Breast epithelium (tissue), 4 donors: ENCODE data around the gene ITM2C. TPM values are rescaled to one million over a fixed set of nuclear protein-coding genes. Genes with fewer than 3 reads are reported as not detected.

Source experiments
- DNase-seq, 2 donors: peaks; one replicate each; pipeline ENCODE4 v3.0.0-alpha.2; 2019; ENCODE audit warnings: low spot score in 2 of 2
- H3K27ac ChIP-seq, 2 donors: fragments of 200-600 bp; sonication (generic) in 1 of 2; one replicate each; pipeline ENCODE4 v1.5.1; 2016 to 2019; ENCODE audit warnings: mild to moderate bottlenecking in 1 of 2
- H3K27me3 ChIP-seq, 2 donors: fragments of 200-600 bp; sonication (generic) in 1 of 2; one replicate each; pipeline versions ENCODE4 v1.5.1 to v1.6.0; 2017 to 2019; ENCODE audit warnings: control low read depth in 1 of 2, mild to moderate bottlenecking in 1 of 2
- H3K36me3 ChIP-seq: fragments of 200-600 bp; one replicate; pipeline ENCODE4 v1.5.1; 2019
- H3K4me1 ChIP-seq, 2 donors: fragments of 200-600 bp; sonication (generic); one replicate each; pipeline ENCODE4 v1.5.1; 2016 to 2019; ENCODE audit warnings: control low read depth in 1 of 2
- H3K4me3 ChIP-seq, 3 donors: fragments of 200-600 bp; sonication (generic); 1 replicate in 2 of 3; 2 replicates in 1 of 3; pipeline ENCODE4 v1.5.1; 2016 to 2019; ENCODE audit warnings: mild to moderate bottlenecking in 3 of 3, moderate library complexity in 2 of 3
- H3K9me3 ChIP-seq, 2 donors: fragments of 200-600 bp; sonication (generic) in 1 of 2; one replicate each; pipeline ENCODE4 v1.5.1; 2016 to 2019; ENCODE audit warnings: control low read depth in 1 of 2
- POLR2A ChIP-seq: fragments of 450-650 bp; IDR thresholded peaks from one replicate; pipeline ENCODE4 v1.6.1; 2016; ENCODE audit warnings: antibody characterized with exemption, mild to moderate bottlenecking, moderate library complexity
- POLR2AphosphoS5 ChIP-seq, 3 donors: sonication (generic); formaldehyde crosslinking; IDR thresholded peaks; one replicate each; pipeline ENCODE4 v1.6.1; 2017; ENCODE audit warnings: antibody characterized with exemption in 3 of 3
- intact Hi-C: fragments of 100-400 bp; cut with DNase I; formaldehyde crosslinking; loops from one replicate; pipeline ENCODE4 v1.15.1; 2023; ENCODE audit warnings: low total_unique reads
- total RNA-seq, 3 donors: library from RNA; depleted of rRNA; stranded (reverse); fragments of >200 nt; gene quantifications; one replicate each; pipeline ENCODE4 v1.1.0, GENCODE V29; 2016
- TF ChIP-seq, protein P1 (sequence below), 3 donors: fragments of 450-650 bp; IDR thresholded peaks; one replicate each; pipeline ENCODE4 v1.5.1; 2016 to 2017; ENCODE audit warnings: antibody characterized with exemption in 3 of 3, mild to moderate bottlenecking in 3 of 3, moderate library complexity in 3 of 3

Gene ITM2C
- total RNA-seq, 3 donors from 2014 or later, result 24.5 to 46.2 (median 36.3) TPM

DNA sequence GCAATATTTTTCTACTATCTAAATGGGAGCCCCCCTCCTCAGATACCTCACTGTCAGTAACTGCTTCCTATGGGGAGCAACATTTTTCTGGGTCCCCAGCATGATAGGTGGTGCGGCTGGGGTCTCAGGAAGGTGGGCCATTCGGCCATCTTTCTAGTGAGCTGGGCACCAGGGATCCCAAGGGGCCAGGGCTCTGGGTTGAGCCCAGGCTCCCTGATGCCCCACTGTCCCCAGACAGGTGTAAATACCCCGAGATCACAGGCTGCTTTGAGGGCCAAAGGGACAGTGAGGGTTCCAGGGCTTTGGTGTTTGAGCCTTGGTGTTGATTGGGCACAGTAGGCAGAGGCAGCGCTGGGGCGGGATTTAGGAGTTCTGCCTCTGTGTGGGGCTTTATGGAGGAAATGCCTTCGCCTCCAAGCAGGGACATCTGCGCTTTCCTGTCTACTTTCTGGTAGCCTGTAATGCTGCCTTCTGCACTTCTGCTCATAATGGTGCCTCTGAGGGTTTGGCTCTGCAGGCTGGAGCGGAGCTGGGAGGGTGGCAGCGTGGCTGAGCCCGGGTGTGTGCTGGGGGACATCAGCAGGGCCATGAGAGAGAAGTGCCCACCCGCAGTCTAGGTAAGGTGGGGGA lies 5.3 kb downstream of the ITM2C start:
- DNase-seq, result no peak
- H3K27me3 ChIP-seq, result no peaks in the 10 kb centered on the region
- no peaks in the 10 kb centered on the region for H3K36me3 ChIP-seq
- H3K9me3 ChIP-seq, result no peaks in the 10 kb centered on the region
- peaks cover 0 to 3% of the 10 kb centered on the region in 2 donors for H3K4me1 ChIP-seq
- TF ChIP-seq, protein P1, sequence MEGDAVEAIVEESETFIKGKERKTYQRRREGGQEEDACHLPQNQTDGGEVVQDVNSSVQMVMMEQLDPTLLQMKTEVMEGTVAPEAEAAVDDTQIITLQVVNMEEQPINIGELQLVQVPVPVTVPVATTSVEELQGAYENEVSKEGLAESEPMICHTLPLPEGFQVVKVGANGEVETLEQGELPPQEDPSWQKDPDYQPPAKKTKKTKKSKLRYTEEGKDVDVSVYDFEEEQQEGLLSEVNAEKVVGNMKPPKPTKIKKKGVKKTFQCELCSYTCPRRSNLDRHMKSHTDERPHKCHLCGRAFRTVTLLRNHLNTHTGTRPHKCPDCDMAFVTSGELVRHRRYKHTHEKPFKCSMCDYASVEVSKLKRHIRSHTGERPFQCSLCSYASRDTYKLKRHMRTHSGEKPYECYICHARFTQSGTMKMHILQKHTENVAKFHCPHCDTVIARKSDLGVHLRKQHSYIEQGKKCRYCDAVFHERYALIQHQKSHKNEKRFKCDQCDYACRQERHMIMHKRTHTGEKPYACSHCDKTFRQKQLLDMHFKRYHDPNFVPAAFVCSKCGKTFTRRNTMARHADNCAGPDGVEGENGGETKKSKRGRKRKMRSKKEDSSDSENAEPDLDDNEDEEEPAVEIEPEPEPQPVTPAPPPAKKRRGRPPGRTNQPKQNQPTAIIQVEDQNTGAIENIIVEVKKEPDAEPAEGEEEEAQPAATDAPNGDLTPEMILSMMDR (IDR thresholded peaks at IDR 0.05), result no peak
- TF ChIP-seq POLR2A, result no peak
- H3K4me3 ChIP-seq, result no peak overlapping the region
- H3K27ac ChIP-seq, result no peak overlapping the region
- intact Hi-C loops, result no loop called here

DNA sequence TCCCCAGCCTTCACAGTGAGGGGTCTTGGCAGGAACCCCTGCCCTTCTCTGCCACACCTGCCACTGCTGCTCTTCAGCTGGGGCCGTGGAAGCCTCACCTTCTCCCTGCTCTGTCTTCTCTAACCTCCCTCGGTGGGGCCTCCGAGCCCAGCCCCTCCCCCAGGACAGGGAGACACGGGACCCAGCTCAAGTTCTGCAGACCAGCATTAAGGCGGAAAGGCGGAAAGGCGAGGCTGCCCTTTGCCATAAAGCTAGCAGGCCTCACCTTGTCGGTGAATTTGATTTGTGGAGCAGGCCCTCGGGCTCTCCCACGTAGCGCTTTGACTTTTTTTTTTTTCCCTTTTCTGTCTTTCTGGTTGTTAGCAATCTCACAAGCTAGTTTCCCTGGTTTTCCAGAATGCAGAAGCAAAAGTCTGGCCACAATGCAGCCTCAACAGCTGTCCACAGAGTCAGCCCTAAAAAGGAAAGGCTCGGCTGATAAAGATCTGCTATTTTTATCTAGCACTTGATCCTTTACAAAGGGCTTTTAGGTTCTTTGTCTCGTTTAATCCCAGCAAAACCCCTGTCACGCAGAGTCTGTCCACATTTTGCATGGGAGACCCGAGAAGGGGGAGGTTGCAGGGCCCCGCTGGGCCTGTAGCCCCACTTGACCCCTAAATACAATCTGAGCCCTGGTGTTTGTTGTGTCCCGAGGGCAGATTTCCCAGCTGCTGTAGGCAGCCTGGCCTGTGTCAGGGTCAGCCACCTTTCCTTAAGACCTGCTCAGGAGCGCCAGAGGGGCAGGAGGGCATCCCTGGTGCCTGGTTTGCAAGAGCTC lies 6.0 kb downstream of the ITM2C start:
- intact Hi-C loops, result no loop called here
- no peak for TF ChIP-seq POLR2AphosphoS5 (IDR thresholded peaks at IDR 0.05)
- TF ChIP-seq POLR2A, result no peak
- TF ChIP-seq, protein P1 (IDR thresholded peaks at IDR 0.05), result no peak

DNA sequence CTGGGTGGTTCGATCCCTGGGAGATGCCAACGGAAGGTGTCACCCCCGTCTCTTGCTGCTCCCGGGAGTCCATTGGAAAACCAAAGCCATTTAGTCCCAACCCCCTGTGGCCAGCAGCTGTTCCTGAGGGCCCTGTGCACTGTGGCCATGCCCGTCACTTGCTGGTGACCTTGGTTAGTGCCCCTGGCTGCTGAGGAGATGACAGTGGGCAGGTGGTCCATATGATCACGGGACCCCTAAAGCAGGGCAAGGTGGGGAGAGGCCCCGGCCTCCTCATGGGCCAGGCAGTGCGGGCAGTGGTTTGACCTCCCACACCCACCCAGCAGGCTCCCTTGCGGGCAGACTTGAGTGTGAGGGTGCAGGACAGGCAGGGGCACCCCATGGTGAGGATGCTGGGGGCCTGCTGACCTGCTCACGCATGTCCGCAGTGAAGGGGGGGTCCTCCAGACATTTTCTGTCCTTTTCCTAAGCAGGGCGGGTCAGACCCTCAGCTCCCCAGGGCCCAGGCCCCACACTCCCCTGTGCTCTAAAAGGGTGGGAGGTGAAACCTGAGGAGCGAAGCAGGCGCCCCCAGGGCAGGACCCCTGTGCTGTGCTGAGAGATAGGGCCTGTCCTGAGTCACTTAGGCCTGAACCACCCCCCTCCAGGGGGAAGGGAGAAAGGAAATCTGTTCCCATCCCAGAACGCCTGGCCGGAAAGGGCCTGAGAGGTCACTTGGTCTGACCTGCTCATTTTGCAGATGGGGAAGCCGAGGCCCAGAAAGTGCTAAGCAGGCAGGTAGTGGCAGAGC lies 6.8 kb downstream of the ITM2C start:
- peak in 1 of 2 donors; percentile 36 for DNase-seq
- no peaks in the 10 kb centered on the region for H3K27me3 ChIP-seq
- intact Hi-C loops, result no loop called here
- TF ChIP-seq, protein P1 (IDR thresholded peaks at IDR 0.05), result no peak
- TF ChIP-seq POLR2A (no peak), POLR2AphosphoS5 (IDR thresholded peaks at IDR 0.05) (no peak)
- no peaks in the 10 kb centered on the region for H3K4me1 ChIP-seq
- H3K27ac ChIP-seq, result no peak overlapping the region
- H3K9me3 ChIP-seq, result no peaks in the 10 kb centered on the region
- H3K36me3 ChIP-seq, result no peaks in the 10 kb centered on the region
- no peak overlapping the region for H3K4me3 ChIP-seq

More for the DNA sequence above, 6.0 kb downstream of the ITM2C start:
- H3K27ac ChIP-seq, result no peak overlapping the region
- no peak overlapping the region for H3K4me3 ChIP-seq
- peaks cover 0 to 3% of the 10 kb centered on the region in 2 donors for H3K4me1 ChIP-seq
- no peaks in the 10 kb centered on the region for H3K9me3 ChIP-seq
- DNase-seq, result peak in 1 of 2 donors; percentile 2
- no peaks in the 10 kb centered on the region for H3K27me3 ChIP-seq
- no peaks in the 10 kb centered on the region for H3K36me3 ChIP-seq

DNA sequence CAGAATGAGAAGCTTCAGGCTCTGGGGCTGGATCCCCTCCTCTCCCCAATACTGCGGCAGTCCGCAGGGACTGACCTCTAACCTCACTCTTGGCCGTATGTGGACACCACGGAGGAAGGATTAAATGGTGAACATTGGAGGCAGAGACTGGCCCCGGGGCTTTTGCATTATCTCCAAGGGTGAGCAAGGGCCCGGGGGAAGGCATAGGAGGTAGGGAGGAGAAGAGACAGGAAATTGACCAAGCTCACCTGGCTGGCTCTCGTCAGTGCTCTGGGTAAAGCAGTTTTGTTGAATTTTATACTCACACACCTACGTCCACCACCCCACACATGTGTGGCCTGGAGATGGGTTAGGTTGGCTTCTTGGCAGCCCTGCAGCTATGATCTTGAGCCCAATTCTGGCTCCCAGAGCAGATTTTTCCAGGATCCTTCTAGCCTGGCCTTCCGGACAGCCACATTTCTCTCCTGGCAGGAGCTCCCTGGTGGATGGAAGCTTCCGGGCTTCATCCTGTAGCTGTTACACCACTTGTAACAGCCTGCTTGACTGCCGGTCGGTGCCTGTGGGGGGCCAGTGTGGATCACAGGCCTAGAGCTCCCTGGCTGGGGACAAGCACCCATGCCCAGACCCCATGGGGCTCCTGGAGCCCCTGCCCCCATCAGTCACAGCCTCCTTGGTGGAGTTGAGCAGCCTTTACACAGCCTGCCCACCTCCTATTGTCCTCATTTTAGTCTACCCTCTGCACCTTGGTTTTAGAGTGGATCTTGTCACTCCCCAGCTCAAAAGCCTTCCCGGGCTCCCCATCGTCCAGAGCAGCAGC lies 7.6 kb downstream of the ITM2C start:
- no peaks in the 10 kb centered on the region for H3K9me3 ChIP-seq
- intact Hi-C loops, result no loop called here
- no peaks in the 10 kb centered on the region for H3K4me1 ChIP-seq
- H3K27ac ChIP-seq, result no peak overlapping the region
- TF ChIP-seq POLR2A (no peak), POLR2AphosphoS5 (IDR thresholded peaks at IDR 0.05) (no peak)
- TF ChIP-seq, protein P1 (IDR thresholded peaks at IDR 0.05), result no peak
- H3K4me3 ChIP-seq, result no peak overlapping the region
- no peaks in the 10 kb centered on the region for H3K36me3 ChIP-seq
- no peaks in the 10 kb centered on the region for H3K27me3 ChIP-seq
- DNase-seq, result peak in 1 of 2 donors; percentile 34
